CD14-positive monocyte (primary cell): ENCODE measurements around the gene RUFY2. TPM values are rescaled to one million over a fixed set of nuclear protein-coding genes. Genes with fewer than 3 reads are reported as not detected.

ENCODE experiments used
- DNase-seq, 3 donors: peaks; one replicate each; pipeline ENCODE4 v3.0.0-alpha.2; 2011 to 2022
- H2AFZ ChIP-seq: 2 replicates; pipeline ENCODE4 v1.6.0; 2012; ENCODE audit warnings: mild to moderate bottlenecking, low read depth, low read length, inconsistent platforms; ENCODE audit not compliant: insufficient read depth, poor library complexity, severe bottlenecking
- H3K27ac ChIP-seq, 2 donors: 1 replicate in 1 of 2; 2 replicates in 1 of 2; pipeline ENCODE4 v1.5.1; 2012 to 2013; ENCODE audit warnings: low read length in 2 of 2, control low read depth in 1 of 2, inconsistent platforms in 1 of 2, low read depth in 1 of 2, mild to moderate bottlenecking in 1 of 2
- H3K27me3 ChIP-seq, 2 donors: one replicate each; pipeline versions ENCODE4 v1.6.0 to v1.6.1; 2011 to 2013; ENCODE audit warnings: low read length in 2 of 2; ENCODE audit not compliant: control insufficient read depth in 2 of 2, insufficient read depth in 2 of 2
- H3K36me3 ChIP-seq, 2 donors: replicated peaks in 1 of 2; 1 replicate in 1 of 2; 2 replicates in 1 of 2; pipeline versions ENCODE4 v1.5.1 to v1.6.1; 2012 to 2013; ENCODE audit warnings: low read length in 2 of 2, control low read depth in 1 of 2, inconsistent platforms in 1 of 2, mild to moderate bottlenecking in 1 of 2; ENCODE audit not compliant: insufficient read depth in 2 of 2, control insufficient read depth in 1 of 2
- H3K4me1 ChIP-seq, 2 donors: 1 replicate in 1 of 2; 2 replicates in 1 of 2; pipeline versions ENCODE4 v1.5.1 to v1.6.1; 2012 to 2013; ENCODE audit warnings: low read length in 2 of 2, control low read depth in 1 of 2, inconsistent platforms in 1 of 2, mild to moderate bottlenecking in 1 of 2, moderate library complexity in 1 of 2; ENCODE audit not compliant: insufficient read depth in 2 of 2, control insufficient read depth in 1 of 2
- H3K4me2 ChIP-seq: replicated peaks from 2 replicates; pipeline ENCODE3; 2012; ENCODE audit warnings: low read length, moderate library complexity, mild to moderate bottlenecking; ENCODE audit not compliant: poor library complexity, severe bottlenecking; ENCODE audit errors: extremely low read depth
- H3K4me3 ChIP-seq, 3 experiments: fragments of 200-600 bp in 1 of 3; sonication (generic) in 1 of 3; replicated peaks in 1 of 3; 1 replicate in 2 of 3; 2 replicates in 1 of 3; pipeline ENCODE4 v1.5.1; 2011 to 2013; ENCODE audit warnings: low read length in 3 of 3, mild to moderate bottlenecking in 3 of 3, control low read depth in 2 of 3, low read depth in 2 of 3, inconsistent platforms in 1 of 3, moderate library complexity in 1 of 3
- H3K79me2 ChIP-seq: 2 replicates; pipeline ENCODE4 v1.6.0; 2012; ENCODE audit warnings: mild to moderate bottlenecking, control low read depth, inconsistent platforms, low read length, moderate library complexity; ENCODE audit not compliant: insufficient read depth
- H3K9ac ChIP-seq: 2 replicates; pipeline ENCODE4 v1.6.0; 2017; ENCODE audit warnings: low read length, mild to moderate bottlenecking; ENCODE audit not compliant: insufficient read depth, poor library complexity, severe bottlenecking
- H3K9me3 ChIP-seq, 2 donors: replicated peaks in 1 of 2; 1 replicate in 1 of 2; 2 replicates in 1 of 2; pipeline versions ENCODE4 v1.5.1 to v1.6.1; 2012 to 2013; ENCODE audit warnings: low read length in 2 of 2, control low read depth in 1 of 2; ENCODE audit not compliant: control insufficient read depth in 1 of 2, insufficient read depth in 1 of 2
- H4K20me1 ChIP-seq: 2 replicates; pipeline ENCODE4 v1.6.0; 2012; ENCODE audit warnings: mild to moderate bottlenecking, low read length, control low read depth, moderate library complexity; ENCODE audit not compliant: insufficient read depth
- H3K27ac Mint-ChIP-seq, 7 donors: one replicate each; pipeline ENCODE4 v1.8.0; 2020; ENCODE audit warnings: mild to moderate bottlenecking in 7 of 7, mixed read lengths in 7 of 7, moderate library complexity in 6 of 7, inconsistent platforms in 2 of 7
- H3K27me3 Mint-ChIP-seq, 3 donors: one replicate each; pipeline ENCODE4 v1.8.0; 2021 to 2022; ENCODE audit warnings: low read depth in 3 of 3, mild to moderate bottlenecking in 3 of 3, mixed read lengths in 3 of 3, moderate library complexity in 3 of 3, inconsistent platforms in 1 of 3
- H3K36me3 Mint-ChIP-seq, 2 donors: one replicate each; pipeline ENCODE4 v1.8.0; 2020; ENCODE audit warnings: mixed read lengths in 2 of 2, inconsistent platforms in 1 of 2, mild to moderate bottlenecking in 1 of 2
- H3K4me1 Mint-ChIP-seq: one replicate; pipeline ENCODE4 v1.8.0; 2020; ENCODE audit warnings: mild to moderate bottlenecking, mixed read lengths
- H3K4me3 Mint-ChIP-seq, 2 donors: one replicate each; pipeline ENCODE4 v1.8.0; 2020; ENCODE audit warnings: mild to moderate bottlenecking in 2 of 2, mixed read lengths in 2 of 2, moderate library complexity in 1 of 2
- H3K9me3 Mint-ChIP-seq, 7 donors: one replicate each; pipeline ENCODE4 v1.8.0; 2020 to 2022; ENCODE audit warnings: mixed read lengths in 7 of 7, mild to moderate bottlenecking in 6 of 7, moderate library complexity in 6 of 7, inconsistent platforms in 2 of 7
- WGBS: methylation state at CpG from one replicate; pipeline ENCODE4 v1.1.5; 2013; ENCODE audit warnings: missing lambda C conversion rate; ENCODE audit not compliant: insufficient coverage; 5-methylcytosine and 5-hydroxymethylcytosine counted together
- intact Hi-C, 2 donors: fragments of 100-400 bp; cut with micrococcal nuclease; formaldehyde crosslinking; loops; one replicate each; pipeline versions ENCODE4 v1.15.0 to v1.15.1; 2023
- polyA plus RNA-seq, 3 donors: library from polyadenylated mRNA; depleted of rRNA in 1 of 3; unstranded in 2 of 3; stranded (reverse) in 1 of 3; fragments of 300-500 nt in 2 of 3; fragments of >200 nt in 1 of 3; fragmentation: Illumina TruSeq in 2 of 3; gene quantifications; 1 replicate in 2 of 3; 2 replicates in 1 of 3; pipeline ENCODE4 v1.2.3, GENCODE V29; 2012 to 2021
- TF ChIP-seq, protein P1 (sequence below): fragments of 200-600 bp; IDR thresholded peaks from one replicate; pipeline ENCODE4 v1.8.0; 2022; ENCODE audit warnings: antibody characterized with exemption, mild to moderate bottlenecking

Gene RUFY2
- polyA plus RNA-seq, 3 donors: 2.8 to 3.9 (median 3.3) TPM

DNA sequence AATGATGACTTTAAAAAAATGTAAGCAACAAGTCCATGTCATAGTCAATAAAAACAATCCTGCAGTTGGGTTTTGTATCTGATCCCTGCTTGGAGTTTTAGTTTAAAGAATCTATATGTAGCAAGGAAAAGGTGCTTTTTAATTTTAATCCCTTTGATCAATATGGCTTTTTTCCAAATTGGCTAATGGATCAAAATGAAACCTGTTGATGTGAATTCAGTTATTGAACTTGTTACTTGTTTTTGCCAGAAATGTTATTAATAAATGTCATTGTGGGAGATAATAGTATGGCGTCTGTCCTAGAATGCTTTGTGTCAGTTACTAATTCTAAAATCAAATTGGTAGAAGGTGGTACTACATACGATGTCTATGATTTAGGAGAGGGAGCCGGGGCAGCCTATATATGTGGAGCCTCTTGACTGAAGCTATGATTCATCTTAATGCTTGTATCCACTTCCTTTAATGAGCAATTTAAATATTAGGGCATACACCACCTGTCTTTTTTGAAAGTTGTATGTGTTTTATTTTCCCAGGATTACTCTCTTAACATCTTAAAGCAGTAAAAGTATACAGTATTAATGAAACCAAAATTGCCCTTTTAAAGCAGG lies 64.1 kb downstream of the RUFY2 start:
- H3K9ac ChIP-seq: no peak overlapping the region
- peaks cover 75 to 78% of the 10 kb centered on the region in 2 donors for H3K36me3 ChIP-seq
- WGBS: 100% methylated on average over 2 of the region's 3 CpGs
- H3K27ac ChIP-seq: no peak overlapping the region
- H2AFZ ChIP-seq: no peak overlapping the region
- Mint-ChIP-seq H3K9me3 (no peaks in the 10 kb centered on the region), H3K4me3 (no peak overlapping the region), H3K4me1 (no peaks in the 10 kb centered on the region), H3K36me3 (peaks cover 65 to 84% of the 10 kb centered on the region in 2 donors), H3K27ac (no peak overlapping the region), H3K27me3 (no peaks in the 10 kb centered on the region)
- H3K27me3 ChIP-seq: no peaks in the 10 kb centered on the region
- no peak overlapping the region for H3K4me3 ChIP-seq
- no peak for DNase-seq
- H3K9me3 ChIP-seq: no peaks in the 10 kb centered on the region
- intact Hi-C loops: no loop called here
- H3K4me2 ChIP-seq: no peak overlapping the region
- TF ChIP-seq, protein P1, sequence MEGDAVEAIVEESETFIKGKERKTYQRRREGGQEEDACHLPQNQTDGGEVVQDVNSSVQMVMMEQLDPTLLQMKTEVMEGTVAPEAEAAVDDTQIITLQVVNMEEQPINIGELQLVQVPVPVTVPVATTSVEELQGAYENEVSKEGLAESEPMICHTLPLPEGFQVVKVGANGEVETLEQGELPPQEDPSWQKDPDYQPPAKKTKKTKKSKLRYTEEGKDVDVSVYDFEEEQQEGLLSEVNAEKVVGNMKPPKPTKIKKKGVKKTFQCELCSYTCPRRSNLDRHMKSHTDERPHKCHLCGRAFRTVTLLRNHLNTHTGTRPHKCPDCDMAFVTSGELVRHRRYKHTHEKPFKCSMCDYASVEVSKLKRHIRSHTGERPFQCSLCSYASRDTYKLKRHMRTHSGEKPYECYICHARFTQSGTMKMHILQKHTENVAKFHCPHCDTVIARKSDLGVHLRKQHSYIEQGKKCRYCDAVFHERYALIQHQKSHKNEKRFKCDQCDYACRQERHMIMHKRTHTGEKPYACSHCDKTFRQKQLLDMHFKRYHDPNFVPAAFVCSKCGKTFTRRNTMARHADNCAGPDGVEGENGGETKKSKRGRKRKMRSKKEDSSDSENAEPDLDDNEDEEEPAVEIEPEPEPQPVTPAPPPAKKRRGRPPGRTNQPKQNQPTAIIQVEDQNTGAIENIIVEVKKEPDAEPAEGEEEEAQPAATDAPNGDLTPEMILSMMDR: no peak
- peaks cover 43% of the 10 kb centered on the region for H3K79me2 ChIP-seq
- H3K4me1 ChIP-seq: no peaks in the 10 kb centered on the region
- H4K20me1 ChIP-seq: peaks cover 78% of the 10 kb centered on the region

DNA sequence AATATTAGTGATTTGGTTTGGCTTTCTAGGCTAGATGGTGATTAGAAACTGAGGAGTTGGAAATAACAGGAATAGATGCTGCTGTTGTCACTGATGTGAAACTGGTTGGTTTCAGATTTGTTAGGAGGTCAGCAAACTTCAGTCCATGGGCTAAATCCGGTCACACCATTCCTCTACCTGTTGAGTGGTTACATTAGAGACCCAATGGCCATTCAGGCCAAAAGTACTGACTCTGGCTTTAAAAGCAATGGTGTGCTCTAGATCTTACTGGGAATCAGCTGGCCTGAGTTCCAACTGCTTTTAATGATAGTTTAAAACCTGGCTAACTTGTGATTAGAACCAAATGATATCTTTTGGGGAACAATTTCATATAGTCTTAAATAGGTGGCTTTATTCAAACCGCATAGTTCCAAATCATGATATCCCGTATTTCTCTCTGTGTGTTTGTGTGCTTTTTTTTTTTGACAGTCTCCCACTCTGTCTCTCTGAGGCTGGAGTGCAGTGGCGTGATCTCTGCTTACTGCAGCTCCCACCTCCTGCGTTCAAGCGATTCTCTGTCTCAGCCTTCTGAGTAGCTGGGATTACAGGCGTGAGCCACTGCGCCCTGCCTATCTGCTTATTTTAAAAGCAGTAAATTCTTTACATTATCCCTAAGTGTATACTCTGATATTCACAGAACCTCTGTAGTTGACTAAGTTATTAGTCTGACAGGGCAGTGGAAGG lies 66.6 kb downstream of the RUFY2 start:
- no peak for DNase-seq
- Histone ChIP-seq H3K4me3 (no peak overlapping the region), H3K9ac (no peak overlapping the region), H3K79me2 (peaks cover 68% of the 10 kb centered on the region), H3K4me2 (no peak overlapping the region), H3K27ac (no peak overlapping the region), H3K9me3 (no peaks in the 10 kb centered on the region), H4K20me1 (peaks cover 100% of the 10 kb centered on the region), H3K36me3 (peaks cover 72 to 82% of the 10 kb centered on the region in 2 donors), H2AFZ (no peak overlapping the region), H3K4me1 (peaks cover 15 to 16% of the 10 kb centered on the region in 2 donors), H3K27me3 (no peaks in the 10 kb centered on the region)
- Mint-ChIP-seq H3K9me3 (no peaks in the 10 kb centered on the region), H3K4me1 (peaks cover 23% of the 10 kb centered on the region), H3K4me3 (no peak overlapping the region), H3K27me3 (no peaks in the 10 kb centered on the region), H3K36me3 (peaks cover 69 to 73% of the 10 kb centered on the region in 2 donors), H3K27ac (peak overlapping the region in 2 of 7 donors; percentile 22 to 30)
- WGBS: 90% methylated on average over 2 of the region's 8 CpGs
- intact Hi-C loops: no loop called here
- TF ChIP-seq, protein P1: no peak
